HG03025 (cell line): ENCODE data around the gene NFASC.

Source experiments
- ATAC-seq: cut with Tn5 transposase; IDR thresholded peaks from one replicate; pipeline ENCODE4 v1.9.1; 2021; ENCODE audit warnings: mild to moderate bottlenecking, moderate library complexity; ENCODE audit not compliant: unreplicated experiment, low FRiP score

NFASC gene

DNA sequence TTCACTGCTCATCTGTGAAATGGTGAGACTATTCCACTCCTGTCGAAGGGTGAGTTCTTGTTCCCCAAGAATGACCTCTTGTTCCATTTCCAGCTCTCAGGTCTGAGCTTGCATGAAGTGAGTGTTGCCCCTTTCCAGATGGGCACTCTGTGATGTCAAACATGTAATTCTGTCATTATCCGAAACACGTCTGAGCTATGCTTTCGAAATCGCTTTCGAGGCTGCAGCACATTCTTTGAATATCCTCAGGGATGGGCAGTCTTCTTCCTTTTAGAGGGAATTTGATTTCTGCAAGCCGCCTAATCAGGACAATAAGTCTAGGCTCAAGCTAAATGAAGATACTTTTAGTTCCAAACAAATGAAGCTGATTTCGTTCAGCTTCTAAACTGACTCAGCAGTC is 15.1 kb downstream of the NFASC start:
- no peak for ATAC-seq

DNA sequence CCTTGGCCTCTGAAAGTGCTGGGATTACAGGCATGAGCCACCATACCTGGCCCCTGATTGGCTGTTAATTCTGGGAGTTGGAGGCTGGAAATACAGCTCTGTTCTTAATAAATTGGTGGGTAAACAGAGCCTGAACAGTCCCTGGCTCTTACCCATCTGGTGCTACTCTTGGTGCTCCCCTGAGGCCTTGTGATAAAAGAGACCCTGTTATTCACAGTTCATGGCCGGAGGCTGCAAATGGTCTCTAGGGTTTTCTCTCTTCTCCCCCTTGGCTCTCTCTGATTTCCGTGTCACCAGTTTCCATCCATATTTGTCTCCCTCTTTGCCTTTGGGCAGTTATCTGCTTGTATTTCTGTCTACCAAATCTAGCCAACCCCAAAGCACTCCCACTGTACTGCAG is 17.2 kb downstream of the NFASC start:
- no peak for ATAC-seq

GRCh38 chr1:204888294-204888693 is 17.6 kb downstream of the NFASC start:
- no peak for ATAC-seq

DNA sequence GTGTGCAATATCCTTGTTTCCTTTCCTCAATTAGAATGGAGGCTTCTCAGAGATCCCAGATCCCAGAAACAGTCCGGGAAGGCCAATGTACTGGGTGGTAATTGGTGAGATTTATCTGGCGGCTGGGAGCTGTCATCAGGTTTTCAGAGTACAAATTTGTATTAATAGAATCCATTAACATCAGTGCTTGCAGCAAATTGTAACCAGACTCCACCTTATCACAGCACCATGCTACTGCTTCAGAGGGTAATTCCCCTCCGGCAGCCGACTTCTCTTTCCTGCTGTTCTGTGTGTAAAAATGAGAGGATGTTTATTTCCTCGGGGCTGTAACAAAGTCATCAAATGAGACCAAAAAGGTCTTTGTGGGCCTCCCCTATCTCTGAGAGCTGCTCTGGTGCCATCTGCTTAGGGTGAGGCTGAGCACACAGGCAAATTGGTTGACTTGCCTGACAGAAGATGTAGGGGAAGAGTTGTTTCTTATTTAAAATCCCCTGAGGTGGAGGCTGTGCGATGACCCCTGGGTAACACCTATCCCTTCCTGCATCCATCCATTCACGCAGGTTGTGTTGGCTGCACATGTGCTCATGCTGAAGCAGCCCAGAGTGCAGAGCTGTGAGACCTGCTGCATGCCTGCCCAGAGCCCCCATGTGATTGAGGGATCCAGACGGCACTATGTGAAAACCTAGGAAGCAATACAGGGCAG is 19.2 kb downstream of the NFASC start:
- ATAC-seq: no peak

GRCh38 chr1:204891860-204892259 is 21.2 kb downstream of the NFASC start:
- ATAC-seq: no peak

GRCh38 chr1:204894031-204894430 is 23.4 kb downstream of the NFASC start:
- ATAC-seq: no peak

- ATAC-seq: no peak
Observed at GRCh38 chr1:204894606-204895005, 23.9 kb downstream of the NFASC start.

GRCh38 chr1:204896023-204896422 is 25.4 kb downstream of the NFASC start:
- ATAC-seq: no peak

GRCh38 chr1:204896787-204897469 is 26.3 kb downstream of the NFASC start:
- ATAC-seq: no peak

DNA sequence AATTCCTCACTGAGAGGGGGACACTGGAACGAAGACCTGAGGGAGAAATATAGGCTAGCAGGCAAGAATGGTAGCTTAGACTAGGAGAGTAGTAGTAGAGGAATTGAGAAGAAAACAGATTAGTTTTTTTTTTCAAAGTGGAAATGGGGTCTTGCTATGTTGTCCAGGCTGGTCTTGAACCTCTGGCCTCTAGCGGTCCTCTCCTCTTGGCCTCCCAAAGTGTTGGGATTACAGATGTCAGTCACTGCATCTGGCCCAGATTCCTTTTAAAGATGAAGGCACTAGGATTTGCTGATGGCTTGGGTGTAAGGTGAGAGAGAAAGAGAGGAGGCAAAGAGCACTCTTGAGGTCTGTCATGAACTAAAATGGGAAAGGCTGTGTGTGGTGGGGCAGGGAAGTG is 30.1 kb downstream of the NFASC start:
- no peak for ATAC-seq

GRCh38 chr1:204902671-204903070 is 32.0 kb downstream of the NFASC start:
- no peak for ATAC-seq

GRCh38 chr1:204904228-204904810 is 33.7 kb downstream of the NFASC start:
- no peak for ATAC-seq

DNA sequence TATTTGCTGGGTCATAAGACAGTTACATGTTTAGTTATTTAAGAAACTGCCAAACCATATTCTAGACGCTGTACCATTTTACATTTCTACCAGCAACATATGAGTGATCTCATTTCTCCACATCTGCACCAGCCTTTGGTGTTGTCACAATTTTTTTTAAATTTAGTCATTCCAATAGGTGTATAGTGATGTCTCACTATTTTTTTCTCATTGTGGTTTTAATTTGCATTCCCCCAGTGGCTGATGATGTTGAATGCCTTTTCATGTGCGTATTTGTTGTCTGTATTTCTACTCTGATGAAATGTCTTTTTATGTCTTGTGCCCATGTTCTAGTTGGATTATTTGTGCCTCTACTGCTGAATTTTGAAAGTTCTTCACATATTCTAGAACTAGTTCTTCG is 38.4 kb downstream of the NFASC start:
- no peak for ATAC-seq

DNA sequence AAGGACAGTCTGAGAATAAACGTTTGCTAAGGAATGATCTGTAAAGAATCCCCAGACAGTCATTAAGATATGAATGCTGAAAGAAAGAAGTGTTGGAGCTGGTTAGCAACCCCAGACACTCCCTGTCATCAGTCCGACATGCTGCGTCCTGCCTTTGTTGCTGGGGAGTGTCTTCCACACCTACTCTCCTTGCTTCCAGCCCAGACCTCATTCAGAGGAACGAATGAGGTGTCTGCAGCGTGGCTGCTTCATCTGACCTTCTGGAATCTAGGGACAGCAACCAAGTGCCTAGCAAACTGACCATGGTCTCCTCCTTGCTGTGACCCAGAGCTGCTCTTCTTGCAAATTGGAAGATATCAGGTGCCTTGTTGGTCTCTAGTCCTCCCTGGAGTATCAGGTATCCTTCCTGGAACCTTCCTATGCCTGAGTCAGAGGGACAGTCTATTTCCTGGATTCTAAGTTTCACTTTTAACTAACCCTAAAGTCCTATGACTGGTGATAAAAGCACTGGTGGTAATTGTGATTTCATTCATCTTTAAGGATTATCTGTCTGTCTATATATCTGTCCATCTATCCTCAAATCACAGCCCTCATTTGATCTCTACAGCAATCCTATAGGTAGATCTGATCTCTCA is 45.3 kb downstream of the NFASC start:
- ATAC-seq: no peak

DNA sequence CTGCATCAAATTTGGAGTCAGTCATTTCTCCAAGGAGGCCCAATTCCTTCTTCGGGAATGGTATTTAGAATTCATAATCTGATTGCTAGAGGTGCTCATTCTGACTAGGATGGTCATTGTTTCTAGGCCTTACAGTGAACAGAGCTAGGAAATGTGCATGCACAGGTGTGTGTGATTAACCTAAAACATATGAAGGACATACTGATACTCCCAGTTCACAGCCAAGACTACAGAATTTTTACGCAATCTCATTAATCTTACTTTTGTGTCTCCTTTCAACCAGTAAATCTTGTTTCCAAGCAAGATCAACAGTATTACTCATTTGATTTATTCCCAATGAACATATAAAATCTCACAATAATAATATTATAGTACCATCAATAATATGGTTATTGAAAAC is 47.1 kb downstream of the NFASC start:
- ATAC-seq: no peak

GRCh38 chr1:204920511-204920910 is 49.8 kb downstream of the NFASC start:
- no peak for ATAC-seq

DNA sequence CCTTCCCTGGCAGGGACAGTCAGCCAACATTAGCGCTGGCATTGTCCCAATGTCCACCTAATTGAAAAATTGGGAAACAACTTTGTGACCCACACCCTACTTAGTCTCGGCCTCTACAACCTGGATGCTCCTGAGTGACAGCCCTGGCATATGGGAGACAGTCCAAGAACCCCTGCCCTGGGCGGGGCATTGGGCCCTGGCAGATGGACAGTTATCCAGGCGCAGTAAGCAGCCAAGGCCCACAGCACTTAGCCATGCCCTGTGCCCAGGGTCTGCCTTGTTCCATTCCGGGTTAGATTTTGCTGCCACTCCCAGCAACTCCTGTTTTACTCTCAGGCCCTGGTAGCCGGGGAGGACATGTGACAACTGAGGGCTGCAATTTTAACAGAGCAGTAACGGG is 50.3 kb downstream of the NFASC start:
- no peak for ATAC-seq

- ATAC-seq: no peak
Observed at GRCh38 chr1:204921855-204922516, 51.3 kb downstream of the NFASC start.

DNA sequence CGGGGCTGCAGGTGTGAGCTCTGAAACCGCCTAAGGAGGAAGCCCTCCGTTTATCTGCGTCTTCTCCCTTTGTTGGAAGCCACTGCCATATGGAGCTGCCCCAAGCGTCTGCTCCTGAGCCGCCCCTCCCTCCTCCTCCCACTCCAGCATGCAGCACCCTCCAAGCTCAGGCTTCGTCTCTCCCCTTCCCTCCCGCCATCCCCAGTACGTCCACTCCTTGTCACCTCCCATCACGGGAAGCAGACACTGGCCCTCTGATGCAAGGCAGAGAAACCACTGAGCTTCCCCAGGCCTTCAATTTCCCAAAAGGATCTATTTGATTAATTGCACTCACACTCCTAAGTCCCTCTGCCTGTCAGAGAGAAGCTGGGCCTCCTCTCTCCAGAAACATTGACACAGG is 52.5 kb downstream of the NFASC start:
- no peak for ATAC-seq

DNA sequence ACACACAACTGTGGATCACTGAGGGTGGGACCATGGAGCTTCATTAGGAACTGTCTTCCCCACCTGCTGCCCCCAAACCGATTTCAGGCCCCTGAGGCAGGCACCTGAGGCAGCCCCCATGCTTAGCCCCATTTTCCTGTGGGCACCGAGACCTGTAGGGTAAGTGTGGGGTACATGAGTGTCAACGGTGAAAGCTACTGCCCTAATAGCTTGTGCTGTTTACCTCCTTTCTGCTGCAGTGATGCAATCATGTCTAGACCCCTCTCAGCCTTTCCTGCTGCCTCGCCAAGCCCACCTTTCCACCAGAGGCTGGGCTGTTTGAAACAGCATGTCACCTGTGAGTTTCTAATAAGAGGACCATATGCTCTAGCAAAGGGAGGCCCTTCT is 53.0 kb downstream of the NFASC start:
- ATAC-seq: no peak
